WTC11 (cell line): ENCODE data around the gene ITGA3. TPM values are rescaled to one million over a fixed set of nuclear protein-coding genes. Genes with fewer than 3 reads are reported as not detected.

Source experiments
- ATAC-seq: fragments of 200-7000 bp; cut with Tn5 transposase; 2 replicates; pipeline ENCODE4 v1.10.0; 2021; ENCODE audit warnings: mild to moderate bottlenecking, moderate library complexity
- CTCF ChIA-PET: fragments of 300-600 bp; sonication (Branson Sonifier 250); formaldehyde crosslinking; loops from one replicate; lab custom pipeline; 2021; ENCODE audit warnings: antibody characterized with exemption; lab: Charles Lee
- POLR2A ChIA-PET: fragments of 350-600 bp; sonication (Branson Sonifier 250); formaldehyde crosslinking; loops from one replicate; lab custom pipeline; 2021; ENCODE audit warnings: antibody characterized with exemption; lab: Charles Lee
- DNase-seq: peaks from one replicate; pipeline ENCODE4 v3.0.0; 2021; ENCODE audit warnings: low spot score
- H3K27ac Mint-ChIP-seq: 2 replicates; pipeline ENCODE4 v1.8.0; 2021; ENCODE audit warnings: mixed read lengths
- H3K27me3 Mint-ChIP-seq: 2 replicates; pipeline ENCODE4 v1.8.0; 2021; ENCODE audit warnings: low read depth, mild to moderate bottlenecking, moderate library complexity, mixed read lengths
- H3K36me3 Mint-ChIP-seq: 2 replicates; pipeline ENCODE4 v1.8.0; 2021; ENCODE audit warnings: mixed read lengths
- H3K4me1 Mint-ChIP-seq: 2 replicates; pipeline ENCODE4 v1.8.0; 2022; ENCODE audit warnings: mixed read lengths
- H3K4me3 Mint-ChIP-seq: 2 replicates; pipeline ENCODE4 v1.8.0; 2021; ENCODE audit warnings: mild to moderate bottlenecking, moderate library complexity, mixed read lengths
- H3K9me3 Mint-ChIP-seq: 2 replicates; pipeline ENCODE4 v1.8.0; 2021; ENCODE audit warnings: mixed read lengths
- ATF1 ChIP-seq: sonication (generic); formaldehyde crosslinking; IDR thresholded peaks from 2 replicates; pipeline ENCODE4 v1.8.1; 2023; ENCODE audit warnings: mild to moderate bottlenecking, moderate library complexity, missing genetic modification reagents
- CREM ChIP-seq: sonication (generic); formaldehyde crosslinking; IDR thresholded peaks from 2 replicates; pipeline ENCODE4 v1.8.1; 2022; ENCODE audit warnings: mild to moderate bottlenecking, missing genetic modification reagents, moderate library complexity
- GTF2I ChIP-seq: fragments of 250-450 bp; sonication (Bioruptor Pico); conservative IDR thresholded peaks from 2 replicates; pipeline ENCODE4 v1.4.0; 2021; ENCODE audit warnings: mild to moderate bottlenecking
- HMGXB4 ChIP-seq: sonication (generic); formaldehyde crosslinking; IDR thresholded peaks from 2 replicates; pipeline ENCODE4 v1.8.1; 2023; ENCODE audit warnings: mild to moderate bottlenecking, moderate library complexity, missing genetic modification reagents
- NR1H2 ChIP-seq: sonication (generic); formaldehyde crosslinking; IDR thresholded peaks from 2 replicates; pipeline ENCODE4 v1.9.0; 2021; ENCODE audit warnings: mild to moderate bottlenecking, moderate library complexity, missing genetic modification reagents
- NR2C2 ChIP-seq: sonication (generic); formaldehyde crosslinking; IDR thresholded peaks from 2 replicates; pipeline ENCODE4 v1.8.0; 2022; ENCODE audit warnings: mild to moderate bottlenecking, missing genetic modification reagents
- NR3C1 ChIP-seq: sonication (generic); formaldehyde crosslinking; conservative IDR thresholded peaks from 2 replicates; pipeline ENCODE4 v1.8.1; 2023; ENCODE audit warnings: low read depth, mild to moderate bottlenecking, missing genetic modification reagents
- SOX15 ChIP-seq: fragments of 250-450 bp; sonication (Bioruptor Pico); IDR thresholded peaks from 2 replicates; pipeline ENCODE4 v1.9.0; 2021; ENCODE audit warnings: mild to moderate bottlenecking
- ZNF232 ChIP-seq: sonication (generic); formaldehyde crosslinking; IDR thresholded peaks from 2 replicates; pipeline ENCODE4 v1.8.0; 2022; ENCODE audit warnings: mild to moderate bottlenecking, missing genetic modification reagents
- ZNF263 ChIP-seq: sonication (generic); formaldehyde crosslinking; IDR thresholded peaks from 2 replicates; pipeline ENCODE4 v1.8.1; 2022; ENCODE audit warnings: low read depth, mild to moderate bottlenecking, moderate library complexity, missing genetic modification reagents
- ZNF317 ChIP-seq: sonication (generic); formaldehyde crosslinking; IDR thresholded peaks from 2 replicates; pipeline ENCODE4 v1.8.1; 2023; ENCODE audit warnings: low read depth, mild to moderate bottlenecking, moderate library complexity, missing genetic modification reagents, borderline replicate concordance
- ZNF416 ChIP-seq: fragments of 250-450 bp; sonication (Bioruptor Pico); IDR thresholded peaks from 2 replicates; pipeline ENCODE4 v1.9.0; 2021; ENCODE audit warnings: mild to moderate bottlenecking, inconsistent platforms
- ZNF425 ChIP-seq: fragments of 250-450 bp; sonication (Bioruptor Pico); conservative IDR thresholded peaks from 2 replicates; pipeline ENCODE4 v1.9.0; 2021; ENCODE audit warnings: mild to moderate bottlenecking
- total RNA-seq: library from RNA; stranded (reverse); gene quantifications from 3 replicates; pipeline ENCODE4 v1.2.3, GENCODE V29; 2021
- TF ChIP-seq, protein P1 (sequence below): fragments of 250-450 bp; sonication (Bioruptor Pico); IDR thresholded peaks from 2 replicates; pipeline ENCODE4 v1.9.0; 2021; ENCODE audit warnings: moderate library complexity, mild to moderate bottlenecking, inconsistent platforms, borderline replicate concordance
- TF ChIP-seq, protein P2 (sequence below): fragments of 250-450 bp; sonication (Bioruptor Pico); IDR thresholded peaks from 2 replicates; pipeline ENCODE4 v1.9.0; 2021; ENCODE audit warnings: mild to moderate bottlenecking
- TF ChIP-seq, protein P3 (sequence below): fragments of 250-450 bp; sonication (Bioruptor Pico); IDR thresholded peaks from 2 replicates; pipeline ENCODE4 v1.8.0; 2021; ENCODE audit warnings: mild to moderate bottlenecking

The ITGA3 gene
- total RNA-seq, 1 experiment from 2014 or later = 35.3 TPM

- DNase-seq = no peak
- CTCF ChIA-PET = no interaction called here
These were observed 42.8 kb upstream of the ITGA3 start for GRCh38 chr17:50013079-50013478.

More at GRCh38 chr17:50013079-50013478, 42.8 kb upstream of the ITGA3 start:
- H3K4me3 Mint-ChIP-seq = no peak overlapping the region
- no peak for ATAC-seq
- H3K36me3 Mint-ChIP-seq = peaks cover 9% of the 10 kb centered on the region
- POLR2A ChIA-PET = no interaction called here
- H3K9me3 Mint-ChIP-seq = peaks cover 36% of the 10 kb centered on the region
- no peaks in the 10 kb centered on the region for H3K4me1 Mint-ChIP-seq
- no peak for TF ChIP-seq ZNF232 (CRISPR knock-in tag)
- TF ChIP-seq ZNF317 = no peak
- no peak for TF ChIP-seq NR1H2 (CRISPR knock-in tag)
- TF ChIP-seq, protein P1, sequence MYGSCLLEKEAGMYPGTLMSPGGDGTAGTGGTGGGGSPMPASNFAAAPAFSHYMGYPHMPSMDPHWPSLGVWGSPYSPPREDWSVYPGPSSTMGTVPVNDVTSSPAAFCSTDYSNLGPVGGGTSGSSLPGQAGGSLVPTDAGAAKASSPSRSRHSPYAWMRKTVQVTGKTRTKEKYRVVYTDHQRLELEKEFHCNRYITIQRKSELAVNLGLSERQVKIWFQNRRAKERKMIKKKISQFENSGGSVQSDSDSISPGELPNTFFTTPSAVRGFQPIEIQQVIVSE = no peak
- no peak for TF ChIP-seq ZNF416 (CRISPR knock-in tag)
- no peak for TF ChIP-seq CREM (CRISPR knock-in tag)
- TF ChIP-seq SOX15 = no peak
- TF ChIP-seq ZNF263 (CRISPR knock-in tag) = no peak
- no peak for TF ChIP-seq NR2C2
- TF ChIP-seq, protein P2, sequence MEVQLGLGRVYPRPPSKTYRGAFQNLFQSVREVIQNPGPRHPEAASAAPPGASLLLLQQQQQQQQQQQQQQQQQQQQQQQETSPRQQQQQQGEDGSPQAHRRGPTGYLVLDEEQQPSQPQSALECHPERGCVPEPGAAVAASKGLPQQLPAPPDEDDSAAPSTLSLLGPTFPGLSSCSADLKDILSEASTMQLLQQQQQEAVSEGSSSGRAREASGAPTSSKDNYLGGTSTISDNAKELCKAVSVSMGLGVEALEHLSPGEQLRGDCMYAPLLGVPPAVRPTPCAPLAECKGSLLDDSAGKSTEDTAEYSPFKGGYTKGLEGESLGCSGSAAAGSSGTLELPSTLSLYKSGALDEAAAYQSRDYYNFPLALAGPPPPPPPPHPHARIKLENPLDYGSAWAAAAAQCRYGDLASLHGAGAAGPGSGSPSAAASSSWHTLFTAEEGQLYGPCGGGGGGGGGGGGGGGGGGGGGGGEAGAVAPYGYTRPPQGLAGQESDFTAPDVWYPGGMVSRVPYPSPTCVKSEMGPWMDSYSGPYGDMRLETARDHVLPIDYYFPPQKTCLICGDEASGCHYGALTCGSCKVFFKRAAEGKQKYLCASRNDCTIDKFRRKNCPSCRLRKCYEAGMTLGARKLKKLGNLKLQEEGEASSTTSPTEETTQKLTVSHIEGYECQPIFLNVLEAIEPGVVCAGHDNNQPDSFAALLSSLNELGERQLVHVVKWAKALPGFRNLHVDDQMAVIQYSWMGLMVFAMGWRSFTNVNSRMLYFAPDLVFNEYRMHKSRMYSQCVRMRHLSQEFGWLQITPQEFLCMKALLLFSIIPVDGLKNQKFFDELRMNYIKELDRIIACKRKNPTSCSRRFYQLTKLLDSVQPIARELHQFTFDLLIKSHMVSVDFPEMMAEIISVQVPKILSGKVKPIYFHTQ (CRISPR knock-in tag) = no peak
- no peak for TF ChIP-seq HMGXB4 (CRISPR knock-in tag)
- TF ChIP-seq ZNF425 (CRISPR knock-in tag) = no peak
- TF ChIP-seq ATF1 (CRISPR knock-in tag) = no peak
- TF ChIP-seq, protein P3, sequence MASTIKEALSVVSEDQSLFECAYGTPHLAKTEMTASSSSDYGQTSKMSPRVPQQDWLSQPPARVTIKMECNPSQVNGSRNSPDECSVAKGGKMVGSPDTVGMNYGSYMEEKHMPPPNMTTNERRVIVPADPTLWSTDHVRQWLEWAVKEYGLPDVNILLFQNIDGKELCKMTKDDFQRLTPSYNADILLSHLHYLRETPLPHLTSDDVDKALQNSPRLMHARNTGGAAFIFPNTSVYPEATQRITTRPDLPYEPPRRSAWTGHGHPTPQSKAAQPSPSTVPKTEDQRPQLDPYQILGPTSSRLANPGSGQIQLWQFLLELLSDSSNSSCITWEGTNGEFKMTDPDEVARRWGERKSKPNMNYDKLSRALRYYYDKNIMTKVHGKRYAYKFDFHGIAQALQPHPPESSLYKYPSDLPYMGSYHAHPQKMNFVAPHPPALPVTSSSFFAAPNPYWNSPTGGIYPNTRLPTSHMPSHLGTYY (CRISPR knock-in tag) = no peak
- no peak for TF ChIP-seq NR3C1 (CRISPR knock-in tag)
- no peak for TF ChIP-seq GTF2I (CRISPR knock-in tag)
- H3K27ac Mint-ChIP-seq = no peak overlapping the region
- peaks cover 52% of the 10 kb centered on the region for H3K27me3 Mint-ChIP-seq
